Astrocyte of the cerebellum (primary cell): ENCODE results near the gene ZNF521.
A peak's percentile ranks its signal among the peaks of the same experiment; 100 is the strongest.

ENCODE experiments used
- DNase-seq: peaks from one replicate; pipeline ENCODE4 v3.0.0-alpha.2; 2011; ENCODE audit warnings: low read depth
- H3K4me3 ChIP-seq: 2 replicates; pipeline ENCODE4 v1.5.1; 2011; ENCODE audit warnings: mild to moderate bottlenecking, low read depth, low read length, moderate library complexity
- CTCF ChIP-seq: IDR thresholded peaks from 2 replicates; pipeline ENCODE4 v1.5.1; 2012; ENCODE audit warnings: low read length, low read depth, moderate library complexity, mild to moderate bottlenecking; ENCODE audit errors: missing control alignments
- in situ Hi-C: cut with HindIII; loops from 2 replicates; pipeline ENCODE4 v1.10.0; 2017; ENCODE audit warnings: low sequenced_read_pairs

The ZNF521 gene

GRCh38 chr18:25144820-25145219 lies 207.1 kb downstream of the ZNF521 start:
- peak; percentile 73 for DNase-seq
- no peak overlapping the region for H3K4me3 ChIP-seq
- in situ Hi-C loops = no loop called here
- TF ChIP-seq CTCF = no peak

GRCh38 chr18:25141886-25142285 lies 210.1 kb downstream of the ZNF521 start:
- in situ Hi-C loops = no loop called here
- no peak for TF ChIP-seq CTCF
- DNase-seq = no peak
- H3K4me3 ChIP-seq = no peak overlapping the region

- TF ChIP-seq CTCF = no peak
- no peak for DNase-seq
- in situ Hi-C loops = no loop called here
- no peak overlapping the region for H3K4me3 ChIP-seq
These were observed 210.6 kb downstream of the ZNF521 start for GRCh38 chr18:25141399-25141798.

- in situ Hi-C loops = no loop called here
- no peak for TF ChIP-seq CTCF
- no peak overlapping the region for H3K4me3 ChIP-seq
- DNase-seq = no peak
These were observed 211.0 kb downstream of the ZNF521 start for GRCh38 chr18:25140962-25141308.

GRCh38 chr18:25140124-25140961 lies 211.6 kb downstream of the ZNF521 start:
- in situ Hi-C loops = no loop called here
- DNase-seq = no peak
- no peak for TF ChIP-seq CTCF
- H3K4me3 ChIP-seq = no peak overlapping the region

GRCh38 chr18:25137197-25137472 lies 214.8 kb downstream of the ZNF521 start:
- TF ChIP-seq CTCF = no peak
- H3K4me3 ChIP-seq = no peak overlapping the region
- in situ Hi-C loops = no loop called here
- no peak for DNase-seq
